Activated CD8-positive, alpha-beta T cell treated with anti-CD3 and anti-CD28 coated beads for 36 hours (primary cell): Measurements from ENCODE around the gene CD59. TPM values are rescaled to one million over a fixed set of nuclear protein-coding genes. Genes with fewer than 3 reads are reported as not detected.

ENCODE experiments used
- total RNA-seq, 2 experiments: library from RNA; stranded (reverse); gene quantifications; one replicate each; pipeline ENCODE4 v1.2.3, GENCODE V29; 2021

Gene CD59
- total RNA-seq, 2 experiments from 2014 or later: 36.0 to 36.1 TPM

Other genes starting within 250 kb of the CD59 start
- gene C11orf91, start 35.6 kb downstream of the CD59 start, total RNA-seq: not detected
- 10 to 100 TPM in 1 of 2 experiments, 1 to 10 TPM in 1; 9.0 to 11.5 TPM for gene FBXO3, start 38.1 kb upstream of the CD59 start, total RNA-seq
- gene LMO2, start 155.7 kb upstream of the CD59 start, total RNA-seq: not detected